ENCODE results near the gene MDN1. TPM values are rescaled to one million over a fixed set of nuclear protein-coding genes. Genes with fewer than 3 reads are reported as not detected.
A peak's percentile ranks its signal among the peaks of the same experiment; 100 is the strongest.
"Not testable (repeated sequence)": the region's sequence is repeated elsewhere in the genome, so short reads cannot be mapped to it uniquely, and the experiment has no call there.

Gene MDN1, protein sequence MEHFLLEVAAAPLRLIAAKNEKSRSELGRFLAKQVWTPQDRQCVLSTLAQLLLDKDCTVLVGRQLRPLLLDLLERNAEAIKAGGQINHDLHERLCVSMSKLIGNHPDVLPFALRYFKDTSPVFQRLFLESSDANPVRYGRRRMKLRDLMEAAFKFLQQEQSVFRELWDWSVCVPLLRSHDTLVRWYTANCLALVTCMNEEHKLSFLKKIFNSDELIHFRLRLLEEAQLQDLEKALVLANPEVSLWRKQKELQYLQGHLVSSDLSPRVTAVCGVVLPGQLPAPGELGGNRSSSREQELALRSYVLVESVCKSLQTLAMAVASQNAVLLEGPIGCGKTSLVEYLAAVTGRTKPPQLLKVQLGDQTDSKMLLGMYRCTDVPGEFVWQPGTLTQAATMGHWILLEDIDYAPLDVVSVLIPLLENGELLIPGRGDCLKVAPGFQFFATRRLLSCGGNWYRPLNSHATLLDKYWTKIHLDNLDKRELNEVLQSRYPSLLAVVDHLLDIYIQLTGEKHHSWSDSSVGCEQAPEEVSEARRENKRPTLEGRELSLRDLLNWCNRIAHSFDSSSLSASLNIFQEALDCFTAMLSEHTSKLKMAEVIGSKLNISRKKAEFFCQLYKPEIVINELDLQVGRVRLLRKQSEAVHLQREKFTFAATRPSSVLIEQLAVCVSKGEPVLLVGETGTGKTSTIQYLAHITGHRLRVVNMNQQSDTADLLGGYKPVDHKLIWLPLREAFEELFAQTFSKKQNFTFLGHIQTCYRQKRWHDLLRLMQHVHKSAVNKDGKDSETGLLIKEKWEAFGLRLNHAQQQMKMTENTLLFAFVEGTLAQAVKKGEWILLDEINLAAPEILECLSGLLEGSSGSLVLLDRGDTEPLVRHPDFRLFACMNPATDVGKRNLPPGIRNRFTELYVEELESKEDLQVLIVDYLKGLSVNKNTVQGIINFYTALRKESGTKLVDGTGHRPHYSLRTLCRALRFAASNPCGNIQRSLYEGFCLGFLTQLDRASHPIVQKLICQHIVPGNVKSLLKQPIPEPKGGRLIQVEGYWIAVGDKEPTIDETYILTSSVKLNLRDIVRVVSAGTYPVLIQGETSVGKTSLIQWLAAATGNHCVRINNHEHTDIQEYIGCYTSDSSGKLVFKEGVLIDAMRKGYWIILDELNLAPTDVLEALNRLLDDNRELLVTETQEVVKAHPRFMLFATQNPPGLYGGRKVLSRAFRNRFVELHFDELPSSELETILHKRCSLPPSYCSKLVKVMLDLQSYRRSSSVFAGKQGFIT (N-terminal part only)
- total RNA-seq = 10 to 100 TPM; 31.4 to 34.5 TPM
- 10 to 100 TPM; 39.1 to 40.2 TPM for polyA plus RNA-seq (ENCODE audit: insufficient read length in 2 of 2)
- long read RNA-seq, donor 1, partial matches to known transcripts = 9 of 9 reads
- long read RNA-seq, donor 1, other reads (novel, unspliced or antisense) = 0 of 9 reads
- long read RNA-seq, donor 2, partial matches to known transcripts = 0 of 10 reads
- long read RNA-seq, donor 2, other reads (novel, unspliced or antisense) = 10 of 10 reads
- long read RNA-seq, donor 3 = 0 reads
- long read RNA-seq, donor 4, partial matches to known transcripts = 0 of 45 reads
- long read RNA-seq, donor 4, other reads (novel, unspliced or antisense) = 45 of 45 reads

DNA sequence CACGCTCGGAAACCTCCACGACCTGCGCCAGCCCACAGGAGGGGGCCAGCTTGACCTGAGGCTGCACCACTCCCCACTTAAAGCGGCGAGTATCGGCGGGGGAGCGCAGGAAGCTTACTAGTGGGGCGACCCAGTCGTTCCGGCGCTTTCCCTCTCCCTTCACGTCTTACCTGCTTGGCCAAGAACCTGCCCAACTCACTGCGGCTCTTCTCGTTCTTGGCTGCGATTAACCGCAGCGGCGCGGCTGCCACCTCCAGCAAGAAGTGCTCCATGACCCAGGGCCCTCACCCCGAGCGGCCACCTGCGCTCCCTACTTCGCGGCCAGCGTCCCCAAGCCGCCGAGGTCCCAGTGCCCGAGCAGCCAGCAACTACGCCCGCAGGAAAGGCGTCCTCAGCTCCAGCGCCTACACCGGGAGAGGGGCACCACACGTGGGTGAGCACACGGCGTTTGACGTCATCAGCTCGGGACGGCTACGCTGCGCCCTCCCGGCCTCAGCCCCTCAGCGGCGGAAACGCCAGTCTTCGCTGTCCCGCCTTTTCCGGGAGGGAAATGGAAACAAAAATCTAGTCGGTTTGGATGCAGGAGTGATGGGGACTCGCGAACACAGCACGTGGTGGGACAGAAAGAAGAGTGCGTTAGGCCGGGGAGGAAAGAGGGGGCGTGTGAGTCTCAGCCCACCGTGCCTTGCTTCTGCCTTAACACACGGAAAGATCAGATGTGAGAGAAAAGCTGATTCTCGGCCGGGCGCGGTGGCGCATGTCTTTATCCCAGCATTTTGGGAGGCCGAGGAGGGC is at the start of gene MDN1:
MDN1 (minus strand) TSS at position 459 of the 795 bp plus-strand sequence; CDS start at position 272, 187 bp downstream.
- Histone ChIP-seq H3K9me3 (ENCODE audit: control insufficient read depth, insufficient read depth, low read length) (no peaks in the 10 kb centered on the region), H3K27ac (ENCODE audit: low read depth, low read length) (peak within 1 kb of the TSS; percentile 89)
- 0% methylated on average over 65 of the region's 65 CpGs for WGBS (ENCODE audit: insufficient coverage)

DNA sequence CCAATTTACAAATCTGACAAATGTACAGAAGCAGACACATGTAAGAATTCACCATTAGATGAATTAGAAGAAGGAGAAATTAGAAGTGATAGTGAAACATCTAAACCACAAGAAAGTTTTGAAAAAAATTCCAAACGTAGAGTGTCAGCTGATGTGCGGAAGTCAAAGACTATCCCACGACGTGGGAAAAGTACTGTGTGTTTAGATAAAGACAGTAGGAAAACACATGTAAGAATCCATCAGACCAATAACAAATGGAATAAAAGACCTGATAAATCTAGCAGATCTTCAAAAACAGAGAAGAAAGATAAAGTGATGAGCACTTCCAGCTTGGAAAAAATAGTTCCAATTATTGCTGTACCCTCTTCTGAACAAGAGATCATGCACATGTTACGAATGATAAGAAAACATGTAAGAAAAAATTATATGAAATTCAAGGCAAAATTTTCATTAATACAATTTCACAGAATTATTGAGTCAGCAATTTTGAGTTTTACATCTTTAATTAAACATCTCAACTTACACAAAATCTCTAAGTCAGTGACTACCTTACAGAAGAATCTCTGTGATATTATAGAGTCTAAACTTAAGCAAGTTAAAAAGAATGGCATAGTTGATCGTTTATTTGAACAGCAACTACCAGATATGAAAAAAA is 46.6 kb upstream of the MDN1 start:
- H3K4me3 ChIP-seq (ENCODE audit: low read depth, low read length) = no peak overlapping the region
- H3K27me3 ChIP-seq (ENCODE audit: control insufficient read depth, insufficient read depth, low read length) = no peaks in the 10 kb centered on the region
- H3K4me1 ChIP-seq (ENCODE audit: control insufficient read depth, insufficient read depth, low read length) = no peaks in the 10 kb centered on the region
- DNase-seq (ENCODE audit: low read depth in 4 of 6, low spot score in 6 of 6) = no peak
- H3K27ac ChIP-seq (ENCODE audit: low read depth, low read length) = no peak overlapping the region
- no peaks in the 10 kb centered on the region for H3K9me3 ChIP-seq (ENCODE audit: control insufficient read depth, insufficient read depth, low read length)
- H3K36me3 ChIP-seq (ENCODE audit: control insufficient read depth, insufficient read depth, low read length) = peaks cover 30% of the 10 kb centered on the region
- WGBS (ENCODE audit: insufficient coverage) = no CpG with 5 or more reads among the region's 6 CpGs

More for the DNA sequence above, at the start of gene MDN1:
- peak; percentile 86 to 99 (median 91) for DNase-seq (ENCODE audit: low read depth in 4 of 6, low spot score in 6 of 6)
- Histone ChIP-seq H3K36me3 (ENCODE audit: control insufficient read depth, insufficient read depth, low read length) (no peaks in the 10 kb centered on the region), H3K4me3 (ENCODE audit: low read depth, low read length) (peak within 1 kb of the TSS; percentile 95), H3K27me3 (ENCODE audit: control insufficient read depth, insufficient read depth, low read length) (no peaks in the 10 kb centered on the region), H3K4me1 (ENCODE audit: control insufficient read depth, insufficient read depth, low read length) (peaks cover 25% of the 10 kb centered on the region)

GRCh38 chr6:89862698-89863097 is 43.1 kb upstream of the MDN1 start:
- Histone ChIP-seq H3K27ac (ENCODE audit: low read depth, low read length) (no peak overlapping the region), H3K36me3 (ENCODE audit: control insufficient read depth, insufficient read depth, low read length) (peaks cover 34% of the 10 kb centered on the region), H3K27me3 (ENCODE audit: control insufficient read depth, insufficient read depth, low read length) (no peaks in the 10 kb centered on the region), H3K4me3 (ENCODE audit: low read depth, low read length) (no peak overlapping the region), H3K4me1 (ENCODE audit: control insufficient read depth, insufficient read depth, low read length) (no peaks in the 10 kb centered on the region), H3K9me3 (ENCODE audit: control insufficient read depth, insufficient read depth, low read length) (no peaks in the 10 kb centered on the region)
- WGBS (ENCODE audit: insufficient coverage) = no CpG with 5 or more reads among the region's 2 CpGs
- no peak for DNase-seq (ENCODE audit: low read depth in 4 of 6, low spot score in 6 of 6)

- WGBS (ENCODE audit: insufficient coverage) = 100% methylated on average over 2 of the region's 5 CpGs
- no peak overlapping the region for H3K27ac ChIP-seq (ENCODE audit: low read depth, low read length)
- DNase-seq (ENCODE audit: low read depth in 4 of 6, low spot score in 6 of 6) = no peak
- H3K9me3 ChIP-seq (ENCODE audit: control insufficient read depth, insufficient read depth, low read length) = no peaks in the 10 kb centered on the region
- H3K27me3 ChIP-seq (ENCODE audit: control insufficient read depth, insufficient read depth, low read length) = no peaks in the 10 kb centered on the region
- no peak overlapping the region for H3K4me3 ChIP-seq (ENCODE audit: low read depth, low read length)
- no peaks in the 10 kb centered on the region for H3K4me1 ChIP-seq (ENCODE audit: control insufficient read depth, insufficient read depth, low read length)
- peaks cover 37% of the 10 kb centered on the region for H3K36me3 ChIP-seq (ENCODE audit: control insufficient read depth, insufficient read depth, low read length)
These were observed 42.7 kb upstream of the MDN1 start for GRCh38 chr6:89862273-89862672.

DNA sequence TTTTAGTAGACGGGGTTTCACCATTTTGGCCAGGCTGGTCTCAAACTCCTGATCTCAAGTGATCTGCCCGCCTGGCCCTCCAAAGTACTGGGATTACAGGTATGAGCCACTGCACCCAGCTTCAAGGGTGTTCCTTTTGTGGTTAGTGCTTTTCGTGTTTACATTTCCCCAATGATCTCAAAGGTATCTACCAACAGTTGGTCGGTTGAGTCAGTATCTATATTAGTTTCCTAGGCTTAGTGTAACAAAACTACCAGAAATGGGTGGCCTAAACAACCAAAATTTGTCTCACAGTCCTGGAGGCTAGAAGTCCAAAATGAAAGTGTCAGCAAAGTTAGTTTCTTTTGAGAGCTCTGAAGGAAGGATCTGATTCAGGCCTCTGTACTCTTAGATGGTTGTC is 40.1 kb upstream of the MDN1 start:
- Histone ChIP-seq H3K4me3 (ENCODE audit: low read depth, low read length) (no peak overlapping the region), H3K27ac (ENCODE audit: low read depth, low read length) (no peak overlapping the region), H3K36me3 (ENCODE audit: control insufficient read depth, insufficient read depth, low read length) (peaks cover 37% of the 10 kb centered on the region), H3K9me3 (ENCODE audit: control insufficient read depth, insufficient read depth, low read length) (no peaks in the 10 kb centered on the region), H3K27me3 (ENCODE audit: control insufficient read depth, insufficient read depth, low read length) (no peaks in the 10 kb centered on the region), H3K4me1 (ENCODE audit: control insufficient read depth, insufficient read depth, low read length) (no peaks in the 10 kb centered on the region)
- DNase-seq (ENCODE audit: low read depth in 4 of 6, low spot score in 6 of 6) = no peak
- 100% methylated on average over 2 of the region's 4 CpGs for WGBS (ENCODE audit: insufficient coverage)

- Histone ChIP-seq H3K36me3 (ENCODE audit: control insufficient read depth, insufficient read depth, low read length) (peaks cover 44% of the 10 kb centered on the region), H3K27me3 (ENCODE audit: control insufficient read depth, insufficient read depth, low read length) (no peaks in the 10 kb centered on the region), H3K4me1 (ENCODE audit: control insufficient read depth, insufficient read depth, low read length) (no peaks in the 10 kb centered on the region), H3K27ac (ENCODE audit: low read depth, low read length) (no peak overlapping the region), H3K9me3 (ENCODE audit: control insufficient read depth, insufficient read depth, low read length) (no peaks in the 10 kb centered on the region), H3K4me3 (ENCODE audit: low read depth, low read length) (no peak overlapping the region)
- WGBS (ENCODE audit: insufficient coverage) = no CpG with 5 or more reads among the region's 1 CpG
- no peak for DNase-seq (ENCODE audit: low read depth in 4 of 6, low spot score in 6 of 6)
These were observed 38.4 kb upstream of the MDN1 start for GRCh38 chr6:89858041-89858440.

DNA sequence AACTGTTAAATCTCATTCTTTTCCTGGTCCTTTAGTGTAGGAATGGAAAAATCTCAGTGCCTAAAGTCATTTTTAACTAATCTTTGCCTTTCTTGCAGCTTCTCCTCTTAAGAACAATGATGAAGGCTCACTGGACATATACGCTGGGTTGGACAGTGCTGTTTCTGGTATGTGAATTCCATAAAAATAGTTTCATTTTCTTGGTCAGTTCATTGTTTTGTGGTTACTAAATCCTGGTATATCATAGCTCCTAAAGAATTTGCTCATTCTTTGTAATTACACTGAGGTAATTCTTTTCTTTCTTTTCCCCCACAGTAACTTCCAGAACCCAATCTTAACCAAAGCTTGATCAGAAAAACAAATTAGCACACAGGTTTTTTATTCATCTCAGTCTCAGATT is 33.5 kb upstream of the MDN1 start:
- H3K4me3 ChIP-seq (ENCODE audit: low read depth, low read length) = no peak overlapping the region
- H3K27ac ChIP-seq (ENCODE audit: low read depth, low read length) = no peak overlapping the region
- peaks cover 42% of the 10 kb centered on the region for H3K36me3 ChIP-seq (ENCODE audit: control insufficient read depth, insufficient read depth, low read length)
- no peak for DNase-seq (ENCODE audit: low read depth in 4 of 6, low spot score in 6 of 6)
- no peaks in the 10 kb centered on the region for H3K27me3 ChIP-seq (ENCODE audit: control insufficient read depth, insufficient read depth, low read length)
- no peaks in the 10 kb centered on the region for H3K4me1 ChIP-seq (ENCODE audit: control insufficient read depth, insufficient read depth, low read length)
- no peaks in the 10 kb centered on the region for H3K9me3 ChIP-seq (ENCODE audit: control insufficient read depth, insufficient read depth, low read length)
- WGBS (ENCODE audit: insufficient coverage) = no CpG with 5 or more reads among the region's 1 CpG

- not testable (repeated sequence) for DNase-seq (ENCODE audit: low read depth in 4 of 6, low spot score in 6 of 6); H3K9me3 ChIP-seq (ENCODE audit: control insufficient read depth, insufficient read depth, low read length); H3K27ac ChIP-seq (ENCODE audit: low read depth, low read length); H3K4me3 ChIP-seq (ENCODE audit: low read depth, low read length); H3K4me1 ChIP-seq (ENCODE audit: control insufficient read depth, insufficient read depth, low read length); H3K27me3 ChIP-seq (ENCODE audit: control insufficient read depth, insufficient read depth, low read length)
- 100% methylated on average over 2 of the region's 5 CpGs for WGBS (ENCODE audit: insufficient coverage)
- H3K36me3 ChIP-seq (ENCODE audit: control insufficient read depth, insufficient read depth, low read length) = peaks cover 21% of the 10 kb centered on the region
These were observed 27.9 kb upstream of the MDN1 start for GRCh38 chr6:89847513-89847912.
